GM19324 (cell line): ENCODE results near the gene USP10.
A peak's percentile ranks its signal among the peaks of the same experiment; 100 is the strongest.

Experiments used
- ATAC-seq: cut with Tn5 transposase; IDR thresholded peaks from one replicate; pipeline ENCODE4 v1.9.1; 2021; ENCODE audit warnings: mild to moderate bottlenecking, moderate library complexity; ENCODE audit not compliant: unreplicated experiment, low FRiP score

USP10 gene, protein sequence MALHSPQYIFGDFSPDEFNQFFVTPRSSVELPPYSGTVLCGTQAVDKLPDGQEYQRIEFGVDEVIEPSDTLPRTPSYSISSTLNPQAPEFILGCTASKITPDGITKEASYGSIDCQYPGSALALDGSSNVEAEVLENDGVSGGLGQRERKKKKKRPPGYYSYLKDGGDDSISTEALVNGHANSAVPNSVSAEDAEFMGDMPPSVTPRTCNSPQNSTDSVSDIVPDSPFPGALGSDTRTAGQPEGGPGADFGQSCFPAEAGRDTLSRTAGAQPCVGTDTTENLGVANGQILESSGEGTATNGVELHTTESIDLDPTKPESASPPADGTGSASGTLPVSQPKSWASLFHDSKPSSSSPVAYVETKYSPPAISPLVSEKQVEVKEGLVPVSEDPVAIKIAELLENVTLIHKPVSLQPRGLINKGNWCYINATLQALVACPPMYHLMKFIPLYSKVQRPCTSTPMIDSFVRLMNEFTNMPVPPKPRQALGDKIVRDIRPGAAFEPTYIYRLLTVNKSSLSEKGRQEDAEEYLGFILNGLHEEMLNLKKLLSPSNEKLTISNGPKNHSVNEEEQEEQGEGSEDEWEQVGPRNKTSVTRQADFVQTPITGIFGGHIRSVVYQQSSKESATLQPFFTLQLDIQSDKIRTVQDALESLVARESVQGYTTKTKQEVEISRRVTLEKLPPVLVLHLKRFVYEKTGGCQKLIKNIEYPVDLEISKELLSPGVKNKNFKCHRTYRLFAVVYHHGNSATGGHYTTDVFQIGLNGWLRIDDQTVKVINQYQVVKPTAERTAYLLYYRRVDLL

DNA sequence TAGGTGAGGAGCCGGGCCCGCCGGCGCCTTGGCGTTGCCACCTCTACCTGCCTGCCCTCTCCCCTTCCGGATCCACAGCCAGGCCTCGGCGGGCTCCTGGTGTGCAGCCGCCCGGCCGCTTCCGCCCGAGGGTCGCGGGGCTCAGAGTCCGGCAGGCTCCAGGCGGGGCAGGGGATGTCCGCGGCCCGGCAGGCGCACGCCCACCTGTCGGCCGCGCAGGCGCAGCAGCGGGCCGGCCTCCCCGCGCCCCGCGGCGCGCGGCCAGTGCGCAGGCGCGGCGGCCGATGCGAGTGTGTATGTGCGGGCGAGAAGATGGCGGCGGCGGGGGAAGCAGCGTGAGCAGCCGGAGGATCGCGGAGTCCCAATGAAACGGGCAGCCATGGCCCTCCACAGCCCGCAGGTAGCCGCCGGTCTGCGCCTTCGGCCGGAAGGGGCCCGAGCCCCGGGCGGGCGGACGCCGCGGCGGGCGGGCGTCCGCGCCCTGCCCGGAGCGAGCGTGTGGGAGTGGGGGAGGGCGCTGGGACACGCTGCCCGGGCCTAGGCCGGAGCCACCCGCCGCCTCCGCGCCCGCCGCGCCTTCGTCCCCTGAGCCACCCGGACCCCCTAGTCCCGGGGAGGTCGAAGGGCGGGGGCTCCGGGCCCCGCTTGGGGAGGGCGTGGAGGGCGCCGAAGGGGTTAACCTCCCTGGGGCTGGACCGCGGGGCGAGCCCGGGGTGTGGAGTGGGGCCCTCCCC is at the start of gene USP10:
Gene USP10, plus strand, starts transcription at position 289 of the 734 bp plus-strand sequence. Its CDS starts 91 bp downstream, at position 380.
- peak; percentile 92 for ATAC-seq

DNA sequence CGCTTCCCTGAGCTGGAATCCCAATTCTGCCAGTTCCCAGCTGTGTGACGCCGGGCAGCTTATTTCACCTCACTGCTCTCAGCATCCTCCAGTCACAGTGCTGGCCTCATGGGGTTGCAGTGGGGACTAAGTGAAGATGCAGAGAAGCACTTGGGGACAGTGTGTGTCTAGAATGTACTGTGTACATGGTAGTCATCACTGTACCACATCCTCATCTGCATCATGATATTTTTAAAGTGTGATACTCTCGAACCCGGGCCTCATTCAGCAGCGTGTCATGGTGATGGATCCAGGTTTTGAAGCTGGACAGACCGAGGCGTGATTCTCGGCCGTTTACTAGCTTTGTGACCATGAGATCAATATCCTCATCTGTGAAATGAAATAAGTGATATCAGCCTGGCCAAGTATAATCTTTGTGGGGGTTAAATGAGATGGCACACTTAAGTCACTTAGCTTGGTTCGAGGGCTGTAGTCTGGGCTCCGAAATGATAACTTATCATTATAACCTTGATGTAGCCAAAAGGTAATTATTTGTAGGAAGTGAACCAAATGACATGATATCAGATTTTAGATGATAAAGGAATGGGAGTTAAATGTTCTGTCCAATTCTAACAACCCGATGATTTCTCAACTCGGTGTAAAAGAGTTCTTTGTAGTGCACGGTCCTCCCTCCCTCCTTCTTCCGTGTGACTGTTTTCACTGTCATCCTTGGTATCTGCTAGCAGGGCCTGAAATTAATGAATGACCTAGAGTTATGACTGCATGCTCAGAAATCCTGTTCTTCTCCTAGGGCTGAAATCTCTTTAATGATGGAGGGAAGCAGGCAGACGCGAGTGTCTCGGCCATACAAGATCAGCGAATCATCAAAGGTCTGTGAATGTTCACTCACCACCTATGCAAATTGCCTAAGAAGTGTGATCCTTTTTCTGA is 49.5 kb upstream of the USP10 start:
- ATAC-seq: no peak

DNA sequence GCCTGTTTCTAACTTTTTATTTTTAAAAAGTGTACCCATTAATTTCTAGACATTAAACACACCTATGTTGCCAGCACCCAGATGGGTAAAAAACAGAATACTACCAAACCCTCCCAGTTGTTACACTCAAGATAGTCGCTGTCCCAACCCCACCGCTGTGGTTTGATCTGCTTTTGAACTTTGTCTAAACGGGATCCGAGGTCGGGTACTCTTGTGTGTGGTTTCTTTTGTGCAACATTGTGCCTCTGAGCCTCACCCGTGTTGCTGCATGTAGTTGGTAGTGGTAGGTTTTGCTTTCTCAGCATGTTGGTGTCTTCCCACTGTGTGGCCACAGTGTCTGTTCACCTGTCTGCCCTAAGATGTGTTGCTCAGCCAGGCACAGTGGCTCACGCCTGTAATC is 47.2 kb upstream of the USP10 start:
- ATAC-seq: no peak

DNA sequence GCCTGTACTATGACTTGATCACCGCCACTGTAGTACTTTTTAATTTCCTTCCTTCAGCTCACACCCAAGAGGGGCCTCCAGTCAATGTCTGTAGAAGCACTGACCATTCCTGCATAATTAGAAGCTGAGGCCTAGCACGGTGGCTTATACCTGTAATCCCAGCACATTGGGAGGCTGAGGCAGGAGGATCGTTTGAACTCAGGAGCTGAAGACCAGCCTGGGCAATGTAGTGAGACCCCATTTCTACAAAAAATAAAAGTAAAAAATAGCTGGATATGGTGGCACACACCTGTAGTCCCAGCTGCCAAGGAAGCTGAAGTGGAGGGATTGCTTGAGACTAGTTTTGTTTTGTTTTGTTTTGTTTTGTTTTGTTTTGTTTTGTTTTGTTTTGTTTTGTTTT is 45.6 kb upstream of the USP10 start:
- ATAC-seq: no peak

DNA sequence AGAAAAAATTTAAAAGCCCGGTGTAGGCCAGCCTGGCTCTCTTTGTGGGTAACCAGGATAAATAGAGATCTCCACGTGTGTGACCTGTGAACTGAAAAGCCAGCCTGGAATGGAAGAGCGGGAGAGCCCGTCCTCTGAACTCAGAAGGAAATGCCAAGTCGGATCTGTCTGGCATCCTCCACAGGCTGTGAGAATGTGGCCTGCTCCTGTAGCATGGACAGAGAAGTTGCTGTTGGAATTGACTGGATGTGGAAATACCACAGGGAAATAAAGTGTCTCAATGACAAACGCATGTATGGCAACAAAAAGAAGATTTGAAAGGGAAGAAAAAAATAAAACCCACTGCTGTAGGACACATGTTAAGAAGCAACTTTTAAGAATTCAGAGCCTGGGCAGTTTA is 44.8 kb upstream of the USP10 start:
- ATAC-seq: no peak

DNA sequence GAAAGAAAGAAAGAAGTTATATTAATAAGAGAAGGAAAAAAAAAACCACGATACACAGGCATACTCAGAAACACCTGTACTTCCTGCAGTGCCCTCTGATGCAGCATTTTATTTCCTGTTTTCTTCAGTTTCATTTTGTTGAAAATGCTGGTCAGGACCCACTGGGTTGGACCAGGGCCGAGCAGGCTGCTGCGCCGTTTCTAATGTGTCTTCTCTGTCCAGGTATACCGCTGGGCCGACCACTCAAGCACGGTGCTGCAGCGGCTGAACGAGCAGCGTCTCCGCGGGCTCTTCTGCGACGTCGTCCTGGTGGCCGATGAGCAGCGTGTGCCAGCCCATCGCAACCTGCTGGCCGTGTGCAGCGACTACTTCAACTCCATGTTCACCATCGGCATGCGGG is 43.2 kb upstream of the USP10 start:
- ATAC-seq: no peak

DNA sequence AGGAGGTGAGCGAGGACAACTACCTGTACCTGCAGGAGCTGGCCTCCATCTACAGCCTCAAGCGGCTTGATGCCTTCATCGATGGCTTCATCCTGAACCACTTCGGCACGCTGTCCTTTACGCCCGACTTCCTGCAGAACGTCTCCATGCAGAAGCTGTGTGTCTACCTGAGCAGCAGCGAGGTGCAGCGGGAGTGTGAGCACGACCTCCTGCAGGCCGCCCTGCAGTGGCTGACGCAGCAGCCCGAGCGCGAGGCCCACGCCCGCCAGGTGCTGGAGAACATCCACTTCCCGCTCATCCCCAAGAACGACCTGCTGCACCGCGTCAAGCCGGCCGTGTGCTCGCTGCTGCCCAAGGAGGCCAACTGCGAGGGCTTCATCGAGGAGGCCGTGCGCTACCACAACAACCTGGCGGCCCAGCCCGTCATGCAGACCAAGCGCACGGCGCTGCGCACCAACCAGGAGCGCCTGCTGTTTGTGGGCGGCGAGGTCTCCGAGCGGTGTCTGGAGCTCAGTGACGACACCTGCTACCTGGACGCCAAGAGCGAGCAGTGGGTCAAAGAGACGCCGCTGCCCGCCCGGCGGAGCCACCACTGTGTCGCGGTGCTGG is 42.5 kb upstream of the USP10 start:
- no peak for ATAC-seq

DNA sequence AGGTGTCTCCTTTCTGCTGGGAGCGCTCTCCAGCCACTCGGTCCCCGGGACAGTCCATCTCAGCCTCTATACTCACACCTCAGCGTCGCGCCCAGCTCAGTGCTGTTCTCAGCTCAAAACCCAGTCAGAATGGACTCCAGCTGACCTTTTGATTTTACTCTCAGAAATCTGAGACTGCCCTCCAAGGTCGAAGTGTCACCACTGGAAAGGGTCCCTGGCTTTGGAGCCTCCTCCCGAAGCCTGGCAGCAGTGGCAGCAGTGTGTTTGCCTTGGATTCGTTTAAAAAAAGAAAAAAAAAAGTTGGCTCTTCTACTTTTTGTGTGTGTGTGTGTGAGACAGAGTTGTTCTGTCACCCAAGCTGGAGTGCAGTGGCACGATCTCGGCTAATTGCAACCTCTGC is 41.1 kb upstream of the USP10 start:
- no peak for ATAC-seq

DNA sequence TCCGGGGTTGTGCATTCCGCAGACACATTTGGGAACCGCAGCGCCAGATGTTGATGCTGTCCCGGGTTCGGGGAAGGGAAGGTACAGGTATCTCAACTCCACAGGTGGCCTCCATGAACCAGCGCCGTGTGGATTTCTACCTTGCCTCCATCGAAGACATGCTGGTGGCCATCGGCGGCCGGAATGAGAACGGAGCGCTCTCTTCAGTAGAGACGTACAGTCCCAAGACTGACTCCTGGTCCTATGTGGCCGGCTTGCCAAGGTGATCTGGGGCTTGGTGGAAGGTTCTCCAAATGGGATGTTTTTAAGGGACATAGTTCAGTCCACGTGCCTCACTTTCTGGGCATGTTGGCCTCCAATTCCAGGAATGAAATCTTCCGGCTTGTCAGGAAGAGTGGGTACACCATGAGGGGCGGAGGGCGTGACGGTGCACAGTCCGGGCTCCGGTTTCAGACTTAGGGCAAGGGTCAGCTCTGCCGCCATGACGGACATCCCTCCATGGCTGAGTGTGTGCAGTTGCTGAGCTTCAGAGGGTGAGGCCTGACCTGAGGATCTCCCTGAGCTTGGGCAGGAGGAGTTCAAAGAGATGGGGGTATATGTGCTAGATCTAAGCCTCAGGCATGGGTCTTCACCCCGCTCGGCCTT is 40.0 kb upstream of the USP10 start:
- no peak for ATAC-seq

DNA sequence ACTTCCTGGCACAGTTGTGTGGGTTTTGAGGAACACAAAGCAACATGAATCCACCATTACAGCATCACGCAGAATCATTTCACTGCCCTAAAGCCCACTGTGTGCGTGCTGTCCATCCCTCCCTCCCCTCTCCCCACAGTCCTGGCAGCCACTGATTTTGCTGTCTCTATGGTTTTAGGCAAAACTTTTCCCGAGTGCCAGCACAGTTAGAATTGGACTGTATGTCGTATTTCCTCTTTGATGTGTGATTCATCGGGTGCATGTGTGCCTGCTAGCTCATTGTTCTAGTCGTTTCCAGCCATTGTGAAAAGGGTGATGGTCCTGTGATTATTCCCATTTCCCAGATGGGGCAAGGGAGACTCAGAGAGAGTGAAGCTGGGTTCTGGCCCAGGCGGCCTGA is 38.8 kb upstream of the USP10 start:
- ATAC-seq: no peak

DNA sequence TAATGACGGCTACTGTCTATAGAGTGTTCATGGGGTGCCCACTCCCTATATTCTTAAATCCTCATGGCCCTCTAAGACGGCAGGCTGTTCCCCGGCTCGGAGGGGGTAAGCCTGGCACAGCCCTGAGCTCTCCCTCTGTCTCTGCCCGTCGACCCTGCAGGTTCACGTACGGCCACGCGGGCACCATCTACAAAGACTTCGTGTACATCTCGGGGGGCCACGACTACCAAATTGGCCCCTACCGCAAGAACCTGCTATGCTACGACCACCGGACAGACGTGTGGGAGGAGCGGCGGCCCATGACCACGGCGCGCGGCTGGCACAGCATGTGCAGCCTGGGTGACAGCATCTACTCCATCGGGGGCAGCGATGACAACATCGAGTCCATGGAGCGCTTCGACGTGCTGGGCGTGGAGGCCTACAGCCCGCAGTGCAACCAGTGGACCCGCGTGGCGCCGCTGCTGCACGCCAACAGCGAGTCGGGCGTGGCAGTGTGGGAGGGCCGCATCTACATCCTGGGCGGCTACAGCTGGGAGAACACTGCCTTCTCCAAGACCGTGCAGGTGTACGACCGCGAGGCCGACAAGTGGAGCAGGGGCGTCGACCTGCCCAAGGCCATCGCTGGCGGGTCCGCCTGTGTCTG is 38.3 kb upstream of the USP10 start:
- ATAC-seq: no peak

DNA sequence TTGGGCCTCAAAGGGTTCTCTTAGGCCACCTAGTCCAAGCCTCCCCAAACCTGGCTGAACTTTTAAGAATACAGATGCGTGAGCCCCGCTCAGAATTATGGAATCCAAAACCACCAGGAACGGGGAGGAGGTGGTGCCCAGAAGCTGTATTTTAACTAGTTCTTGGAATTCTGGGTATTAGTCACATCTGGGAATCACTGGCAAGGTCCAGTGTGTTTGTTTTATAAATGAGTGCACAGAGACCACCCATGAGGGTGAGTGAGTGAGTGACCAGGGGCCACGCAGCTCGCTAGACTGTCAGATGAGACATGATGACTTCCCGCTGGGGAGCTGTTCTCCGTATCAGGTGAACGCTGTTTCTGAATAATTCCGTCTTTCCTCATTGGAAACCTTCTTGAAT is 37.3 kb upstream of the USP10 start:
- no peak for ATAC-seq

DNA sequence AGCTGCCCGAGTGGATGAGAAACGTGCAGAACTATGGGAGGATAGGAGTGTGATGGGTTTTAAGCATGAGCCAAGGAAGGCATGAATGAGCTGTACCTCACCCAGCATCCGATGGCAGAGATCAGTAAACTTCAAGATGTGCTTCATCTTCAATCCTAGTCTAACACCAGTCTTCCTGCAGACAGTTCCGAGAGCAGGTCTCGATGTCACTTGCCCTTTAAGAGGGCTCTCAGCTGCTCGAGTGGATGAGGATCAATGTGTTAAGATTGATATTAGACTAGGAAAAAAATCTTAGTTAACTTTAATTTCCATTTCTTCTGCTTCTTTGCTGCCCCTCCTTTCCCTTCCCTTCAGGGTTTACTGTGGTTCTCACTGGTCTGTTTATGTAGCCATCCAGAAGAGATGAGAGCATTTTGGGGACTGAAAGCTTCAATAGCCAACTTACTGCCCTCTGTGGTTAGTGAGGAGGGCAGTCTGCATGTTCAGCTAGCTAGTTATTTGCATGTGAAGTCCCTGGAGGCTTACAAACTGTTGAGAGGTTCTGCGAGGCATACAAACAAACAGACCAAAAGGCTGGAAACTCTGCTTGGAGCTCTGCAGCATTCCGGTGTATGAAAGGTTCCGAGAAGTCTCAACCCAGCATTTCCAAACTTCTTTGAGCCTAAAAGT is 36.2 kb upstream of the USP10 start:
- peak; percentile 74 for ATAC-seq

DNA sequence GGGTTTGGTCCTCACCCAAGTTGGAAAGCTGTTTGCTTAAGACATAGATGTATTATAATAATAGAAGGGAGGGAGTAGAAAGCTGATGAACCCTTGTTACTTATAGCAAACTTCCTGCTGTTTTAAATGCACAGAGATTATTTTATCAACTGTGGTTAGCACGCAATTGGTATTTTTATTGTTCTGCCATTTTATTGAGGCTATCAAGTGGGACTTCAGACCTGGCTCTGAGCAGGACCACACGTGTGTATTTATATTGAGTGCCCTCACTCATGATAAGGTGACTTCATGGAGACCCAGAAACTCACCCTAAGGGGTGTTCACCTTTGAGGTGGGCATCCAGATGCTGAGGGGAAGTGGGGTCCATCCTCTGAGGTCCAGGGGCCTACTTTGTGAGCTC is 34.4 kb upstream of the USP10 start:
- no peak for ATAC-seq

DNA sequence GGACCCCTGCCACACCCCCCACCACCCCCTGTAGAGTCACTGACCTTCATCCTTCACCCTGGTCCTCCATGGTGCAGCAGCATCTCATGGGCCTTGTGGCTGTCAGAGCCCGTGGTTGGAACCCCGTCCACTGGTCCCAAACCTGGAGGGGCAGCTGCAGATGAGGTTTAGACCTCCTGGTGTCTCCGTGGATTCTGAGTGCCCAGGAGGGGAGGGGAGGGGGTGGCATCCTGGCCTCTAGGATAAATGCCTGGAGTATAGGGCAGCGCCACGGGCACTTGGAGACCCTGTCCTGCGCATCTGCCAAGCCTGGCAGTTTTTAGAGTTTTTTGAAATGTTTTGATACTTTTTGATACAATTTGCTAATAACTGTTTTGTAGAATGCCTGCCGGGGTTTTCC is 34.0 kb upstream of the USP10 start:
- no peak for ATAC-seq

DNA sequence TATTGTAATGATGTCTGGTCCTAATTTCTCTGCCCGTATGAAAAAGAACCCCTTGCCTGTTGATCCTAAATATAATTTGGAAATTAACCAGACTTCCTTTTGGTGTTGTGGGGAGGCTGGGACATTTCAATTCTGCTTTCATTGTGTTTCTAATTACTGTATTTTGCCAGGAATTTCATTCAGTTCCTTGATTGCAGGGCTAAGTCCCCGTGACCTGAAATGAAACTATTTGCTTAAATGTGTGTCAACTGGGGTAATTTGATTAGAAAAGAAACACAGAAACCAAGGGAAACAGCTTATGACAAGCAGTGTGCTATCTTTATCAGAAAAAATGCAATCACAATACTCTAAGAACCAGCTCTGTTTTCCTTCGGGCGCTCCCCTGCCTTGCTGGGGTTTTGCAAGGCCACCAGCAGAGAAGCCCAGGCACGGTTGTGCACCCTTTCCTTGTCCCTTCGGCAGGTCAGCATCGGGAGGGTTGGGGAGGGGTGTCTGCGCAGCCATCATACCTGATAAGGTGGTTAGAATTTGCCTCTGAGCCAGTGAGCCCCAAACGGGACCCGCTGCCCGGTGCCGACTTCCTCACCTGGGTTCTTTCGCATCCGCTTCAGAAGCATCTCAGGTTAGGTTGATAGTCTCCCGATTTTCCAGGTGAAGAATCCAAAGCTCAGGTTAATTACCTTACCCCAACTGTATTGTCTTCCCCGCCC is 32.0 kb upstream of the USP10 start:
- no peak for ATAC-seq

DNA sequence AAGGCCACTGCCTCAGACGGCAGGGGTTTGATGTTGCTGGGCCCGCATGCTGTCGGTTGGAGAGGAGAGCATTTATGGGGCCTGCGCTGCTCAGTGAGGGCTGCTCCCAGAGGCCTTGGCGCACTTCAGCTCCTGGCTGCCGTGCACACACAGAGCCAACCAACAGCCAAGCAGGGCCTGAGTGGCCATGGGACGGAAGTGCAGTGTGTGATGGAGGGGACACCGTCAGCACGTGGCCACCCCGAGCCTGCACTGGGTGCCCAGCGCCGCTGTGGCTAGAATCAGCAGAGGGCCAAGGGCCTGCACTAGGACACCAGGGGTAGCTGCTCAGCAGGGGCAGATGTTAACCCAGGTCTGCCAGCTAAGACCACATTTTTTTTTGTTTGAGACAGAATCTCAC is 29.7 kb upstream of the USP10 start:
- no peak for ATAC-seq
